GM11168 (cell line): Measurements from ENCODE around the gene KMT2C.
"Not testable (repeated sequence)": the region's sequence is repeated elsewhere in the genome, so short reads cannot be mapped to it uniquely, and the experiment has no call there.

Source experiments
- in situ Hi-C: fragments of 300-500 bp; cut with MboI; formaldehyde crosslinking; loops from one replicate; pipeline ENCODE4 v1.12.0; 2022; ENCODE audit warnings: low sequenced_read_pairs; ENCODE audit not compliant: unreplicated experiment

KMT2C gene

GRCh38 chr7:152366662-152367061, 69.1 kb downstream of the KMT2C start:
- in situ Hi-C loops, result no loop called here

- in situ Hi-C loops, result no loop called here
Measured at GRCh38 chr7:152365982-152366603, 69.7 kb downstream of the KMT2C start.

GRCh38 chr7:152363798-152364197, 72.0 kb downstream of the KMT2C start:
- in situ Hi-C loops, result no loop called here

- in situ Hi-C loops, result no loop called here
Measured at GRCh38 chr7:152362128-152362926, 73.5 kb downstream of the KMT2C start.

GRCh38 chr7:152355474-152356057, 80.2 kb downstream of the KMT2C start:
- in situ Hi-C loops, result no loop called here

- in situ Hi-C loops, result no loop called here
Measured at GRCh38 chr7:152354061-152354460, 81.7 kb downstream of the KMT2C start.

- in situ Hi-C loops, result not testable (repeated sequence)
Measured at GRCh38 chr7:152353281-152353680, 82.5 kb downstream of the KMT2C start.

- in situ Hi-C loops, result not testable (repeated sequence)
Measured at GRCh38 chr7:152351747-152352146, 84.1 kb downstream of the KMT2C start.

- in situ Hi-C loops, result no loop called here
Measured at GRCh38 chr7:152351168-152351567, 84.6 kb downstream of the KMT2C start.

GRCh38 chr7:152347888-152348287, 87.9 kb downstream of the KMT2C start:
- in situ Hi-C loops, result loop anchor here (25.0 kb wide), 1 partner anchor 339 kb away; the partner anchor contains the start of gene XRCC2

GRCh38 chr7:152344253-152344652, 91.5 kb downstream of the KMT2C start:
- in situ Hi-C loops, result loop anchor here (25.0 kb wide), 1 partner anchor 343 kb away; the partner anchor contains the start of gene XRCC2

- in situ Hi-C loops, result loop anchor here (25.0 kb wide), 1 partner anchor 345 kb away; the partner anchor contains the start of gene XRCC2
Measured at GRCh38 chr7:152342796-152343195, 93.0 kb downstream of the KMT2C start.

GRCh38 chr7:152341914-152342236, 93.9 kb downstream of the KMT2C start:
- in situ Hi-C loops, result loop anchor here (25.0 kb wide), 1 partner anchor 345 kb away; the partner anchor contains the start of gene XRCC2

GRCh38 chr7:152341039-152341913, 94.5 kb downstream of the KMT2C start:
- in situ Hi-C loops, result loop anchor here (25.0 kb wide), 1 partner anchor 346 kb away; the partner anchor contains the start of gene XRCC2

- in situ Hi-C loops, result loop anchor here (25.0 kb wide), 1 partner anchor 347 kb away; the partner anchor contains the start of gene XRCC2
Measured at GRCh38 chr7:152340161-152340560, 95.6 kb downstream of the KMT2C start.

GRCh38 chr7:152338561-152338960, 97.2 kb downstream of the KMT2C start:
- in situ Hi-C loops, result loop anchor here (10.0 to 25.0 kb wide), 2 partner anchors 96 to 349 kb away; partner anchors contain the start of genes KMT2C and XRCC2

GRCh38 chr7:152336754-152337368, 98.9 kb downstream of the KMT2C start:
- in situ Hi-C loops, result loop anchor here (10.0 to 25.0 kb wide), 2 partner anchors 98 to 350 kb away; partner anchors contain the start of genes KMT2C and XRCC2

- in situ Hi-C loops, result loop anchor here (10.0 to 25.0 kb wide), 2 partner anchors 99 to 351 kb away; partner anchors contain the start of genes KMT2C and XRCC2
Measured at GRCh38 chr7:152335900-152336571, 99.8 kb downstream of the KMT2C start.

GRCh38 chr7:152333134-152333533, 102.7 kb downstream of the KMT2C start:
- in situ Hi-C loops, result loop anchor here (10.0 to 25.0 kb wide), 2 partner anchors 102 to 354 kb away; partner anchors contain the start of genes KMT2C and XRCC2
